Measurements from ENCODE around the gene TBC1D19.

The TBC1D19 gene

DNA sequence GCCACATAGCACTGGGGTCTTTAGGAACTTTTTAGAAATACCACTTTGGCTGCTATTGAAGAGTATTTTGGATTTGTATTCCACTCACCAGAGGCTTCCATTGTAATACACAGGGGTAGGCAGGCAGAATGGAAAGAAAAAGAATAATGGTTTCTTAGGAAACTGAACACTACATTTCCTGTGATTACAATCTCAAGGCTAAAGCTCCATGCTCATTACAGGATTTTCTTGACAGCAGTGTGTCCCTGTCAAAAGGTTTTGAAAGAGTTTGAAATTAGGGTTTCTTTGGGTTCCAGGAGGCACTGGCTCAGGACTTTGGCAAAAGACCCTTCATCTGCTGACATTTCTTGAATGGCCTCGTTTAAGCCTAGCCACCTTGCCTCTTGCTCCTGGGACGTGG is 201.9 kb downstream of the TBC1D19 start:
- DNase-seq (ENCODE audit: low read depth in 2 of 2), result no peak
- no peak overlapping the region for H3K4me3 ChIP-seq (replicated peaks in 1 of 2; ENCODE audit: low read depth in 2 of 2, low read length in 2 of 2)
- TF ChIP-seq, protein P1, sequence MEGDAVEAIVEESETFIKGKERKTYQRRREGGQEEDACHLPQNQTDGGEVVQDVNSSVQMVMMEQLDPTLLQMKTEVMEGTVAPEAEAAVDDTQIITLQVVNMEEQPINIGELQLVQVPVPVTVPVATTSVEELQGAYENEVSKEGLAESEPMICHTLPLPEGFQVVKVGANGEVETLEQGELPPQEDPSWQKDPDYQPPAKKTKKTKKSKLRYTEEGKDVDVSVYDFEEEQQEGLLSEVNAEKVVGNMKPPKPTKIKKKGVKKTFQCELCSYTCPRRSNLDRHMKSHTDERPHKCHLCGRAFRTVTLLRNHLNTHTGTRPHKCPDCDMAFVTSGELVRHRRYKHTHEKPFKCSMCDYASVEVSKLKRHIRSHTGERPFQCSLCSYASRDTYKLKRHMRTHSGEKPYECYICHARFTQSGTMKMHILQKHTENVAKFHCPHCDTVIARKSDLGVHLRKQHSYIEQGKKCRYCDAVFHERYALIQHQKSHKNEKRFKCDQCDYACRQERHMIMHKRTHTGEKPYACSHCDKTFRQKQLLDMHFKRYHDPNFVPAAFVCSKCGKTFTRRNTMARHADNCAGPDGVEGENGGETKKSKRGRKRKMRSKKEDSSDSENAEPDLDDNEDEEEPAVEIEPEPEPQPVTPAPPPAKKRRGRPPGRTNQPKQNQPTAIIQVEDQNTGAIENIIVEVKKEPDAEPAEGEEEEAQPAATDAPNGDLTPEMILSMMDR (IDR thresholded peaks at IDR 0.05; ENCODE audit: low read depth, low read length), result no peak

DNA sequence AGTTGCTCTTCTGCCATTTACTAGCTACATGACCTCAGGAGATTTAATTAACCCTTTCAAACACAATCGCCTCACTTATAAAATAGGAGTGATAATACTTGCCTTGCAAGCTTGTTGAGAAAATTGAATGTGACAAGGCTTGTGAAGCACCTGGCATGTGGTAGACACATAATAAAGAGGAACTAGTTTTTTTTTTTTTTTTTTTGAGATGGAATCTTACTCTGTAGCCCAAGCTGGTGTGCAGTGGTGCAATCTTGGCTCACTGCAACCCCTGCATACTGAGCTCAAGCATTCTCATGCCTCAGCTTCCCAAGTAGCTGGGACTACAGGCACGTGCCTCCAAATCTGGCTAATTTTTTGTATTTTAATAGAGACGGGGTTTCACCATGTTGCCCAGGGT is 203.0 kb downstream of the TBC1D19 start:
- H3K4me3 ChIP-seq (replicated peaks in 1 of 2; ENCODE audit: low read depth in 2 of 2, low read length in 2 of 2), result no peak overlapping the region
- no peak for DNase-seq (ENCODE audit: low read depth in 2 of 2)
- TF ChIP-seq, protein P1 (IDR thresholded peaks at IDR 0.05; ENCODE audit: low read depth, low read length), result no peak

DNA sequence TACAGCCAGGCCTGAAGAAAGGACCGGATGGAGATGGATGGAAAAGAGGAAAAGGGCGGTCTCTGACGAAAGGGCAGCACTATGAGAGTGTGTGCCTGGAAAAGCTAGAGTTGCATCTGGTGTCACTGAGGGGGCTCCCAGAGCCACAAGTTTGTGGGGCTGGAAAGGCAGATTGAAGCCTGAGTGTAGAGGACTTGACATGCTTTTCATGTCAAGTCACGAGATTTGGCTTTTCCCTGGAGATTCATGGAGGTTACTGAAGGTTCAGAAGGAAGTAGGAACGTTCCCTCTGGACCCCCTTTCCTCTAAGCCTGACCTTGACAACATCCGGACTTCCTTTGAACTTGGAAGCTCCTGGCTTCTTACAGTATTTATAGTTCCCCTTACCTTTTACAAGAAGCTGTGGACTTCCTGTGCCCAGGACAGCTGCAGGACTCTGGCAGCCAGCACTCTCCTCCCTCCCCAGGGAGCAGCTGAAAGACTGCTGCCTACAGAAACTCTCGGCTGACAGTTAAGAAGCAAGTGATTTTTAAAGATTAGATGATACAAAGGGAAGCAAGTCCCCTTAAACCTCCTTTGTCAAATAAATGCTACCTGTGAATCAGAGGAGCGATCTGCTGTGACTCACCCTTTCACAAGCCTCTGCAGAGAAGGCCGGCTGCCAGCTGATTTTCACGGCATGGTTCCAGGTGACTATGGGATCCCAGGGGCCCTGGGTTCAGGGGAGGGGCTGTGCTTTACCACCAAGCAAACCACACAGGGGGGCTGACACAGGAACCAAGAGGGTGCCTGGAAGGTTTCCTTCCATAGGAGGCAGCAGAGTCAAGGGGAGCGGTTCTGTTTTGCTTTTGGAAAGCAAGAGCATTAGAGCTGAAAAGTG is 203.8 kb downstream of the TBC1D19 start:
- DNase-seq (ENCODE audit: low read depth in 2 of 2), result peak; percentile 72 to 84
- H3K4me3 ChIP-seq (replicated peaks in 1 of 2; ENCODE audit: low read depth in 2 of 2, low read length in 2 of 2), result no peak overlapping the region
- TF ChIP-seq, protein P1 (IDR thresholded peaks at IDR 0.05; ENCODE audit: low read depth, low read length), result peak; percentile 66

DNA sequence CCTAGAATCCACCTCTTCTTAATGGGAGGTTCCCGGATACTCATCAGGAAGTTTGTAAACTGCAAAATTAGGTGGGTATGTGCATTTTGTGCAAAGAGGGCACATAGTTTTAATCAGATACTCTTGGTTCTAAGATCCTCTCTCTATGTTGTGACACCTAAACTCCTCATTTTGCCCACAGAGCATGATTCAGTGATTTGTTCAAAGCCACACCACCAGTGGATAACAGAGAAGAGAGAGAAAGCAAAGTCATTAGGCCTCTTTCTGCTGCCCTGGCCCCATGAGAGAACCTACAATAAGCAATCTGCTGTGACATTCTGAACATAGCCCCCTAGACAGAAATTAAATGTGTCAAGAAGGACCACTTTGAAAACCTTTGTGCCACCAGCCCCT is 204.5 kb downstream of the TBC1D19 start:
- no peak for DNase-seq (ENCODE audit: low read depth in 2 of 2)
- TF ChIP-seq, protein P1 (IDR thresholded peaks at IDR 0.05; ENCODE audit: low read depth, low read length), result no peak
- no peak overlapping the region for H3K4me3 ChIP-seq (replicated peaks in 1 of 2; ENCODE audit: low read depth in 2 of 2, low read length in 2 of 2)

DNA sequence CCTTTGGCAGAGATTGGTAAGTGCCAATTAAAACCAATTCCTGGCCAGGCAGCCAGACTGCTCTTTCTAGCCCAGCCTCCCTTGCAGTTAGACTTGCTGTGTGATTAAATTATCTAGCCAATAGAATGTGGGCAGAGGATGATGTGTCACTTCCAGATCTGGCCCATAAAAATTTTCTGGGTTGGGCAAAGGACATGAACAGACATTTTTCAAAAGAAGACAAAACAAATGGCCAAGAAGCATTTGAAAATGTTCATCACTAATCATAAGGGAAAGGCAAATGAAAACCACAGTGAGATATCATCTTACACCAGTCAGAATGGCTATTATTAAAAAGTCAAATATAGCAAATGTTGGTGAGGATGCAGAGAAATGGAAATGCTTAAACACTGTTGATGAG is 205.3 kb downstream of the TBC1D19 start:
- TF ChIP-seq, protein P1 (IDR thresholded peaks at IDR 0.05; ENCODE audit: low read depth, low read length), result no peak

DNA sequence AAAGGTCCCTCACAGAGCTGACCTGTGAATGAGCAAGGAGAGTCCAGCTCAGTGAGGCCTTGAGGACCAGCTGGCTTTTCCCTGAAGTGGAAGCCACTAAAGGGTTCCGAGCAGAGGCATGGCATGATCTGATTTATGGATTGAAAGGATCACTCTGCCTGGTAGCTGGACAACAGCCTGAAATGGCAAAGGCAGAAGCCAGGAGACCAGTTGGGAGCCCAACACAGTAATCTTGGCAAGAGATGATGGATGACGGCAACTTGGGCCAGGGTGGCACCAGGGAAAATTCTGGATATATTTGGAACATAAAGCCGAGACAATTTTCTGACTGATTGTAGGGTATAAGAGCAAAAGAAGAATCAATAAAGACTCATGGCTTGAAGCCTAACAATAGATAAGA is 207.5 kb downstream of the TBC1D19 start:
- DNase-seq (ENCODE audit: low read depth in 2 of 2), result no peak
- H3K4me3 ChIP-seq (replicated peaks in 1 of 2; ENCODE audit: low read depth in 2 of 2, low read length in 2 of 2), result no peak overlapping the region
- TF ChIP-seq, protein P1 (IDR thresholded peaks at IDR 0.05; ENCODE audit: low read depth, low read length), result no peak

More for the DNA sequence above, 205.3 kb downstream of the TBC1D19 start:
- no peak for DNase-seq (ENCODE audit: low read depth in 2 of 2)
- no peak overlapping the region for H3K4me3 ChIP-seq (replicated peaks in 1 of 2; ENCODE audit: low read depth in 2 of 2, low read length in 2 of 2)
